ENCODE results near the gene TBC1D10A.

- TF ChIP-seq ZC3H10 (CRISPR knock-in tag; IDR thresholded peaks at IDR 0.05) = no peak
- TF ChIP-seq ZFP3 (CRISPR knock-in tag; IDR thresholded peaks at IDR 0.05) = no peak
- TF ChIP-seq SNAI2 (CRISPR knock-in tag; IDR thresholded peaks at IDR 0.05) = no peak
- TF ChIP-seq ARNTL (CRISPR knock-in tag; IDR thresholded peaks at IDR 0.05; ENCODE audit: borderline replicate concordance, low read depth) = no peak
- no peak for TF ChIP-seq TSHZ2 (CRISPR knock-in tag; IDR thresholded peaks at IDR 0.05)
- no peak for TF ChIP-seq TCF4 (CRISPR knock-in tag; IDR thresholded peaks at IDR 0.05; ENCODE audit: borderline replicate concordance)
Observed at GRCh38 chr22:30252411-30253204, 74.1 kb downstream of the TBC1D10A start.
